Endodermal cell (in vitro differentiated cells): ENCODE results near the gene KIAA1614. TPM values are rescaled to one million over a fixed set of nuclear protein-coding genes. Genes with fewer than 3 reads are reported as not detected.

Source experiments
- DNase-seq: peaks from one replicate; pipeline ENCODE4 v3.0.0-alpha.2; 2017
- H3K27ac ChIP-seq: 2 replicates; pipeline ENCODE4 v1.5.1; 2013; ENCODE audit warnings: mild to moderate bottlenecking, low read depth, low read length, moderate library complexity
- H3K27me3 ChIP-seq: 2 replicates; pipeline ENCODE4 v1.6.1; 2013; ENCODE audit warnings: mild to moderate bottlenecking, low read length, moderate library complexity; ENCODE audit not compliant: insufficient read depth, control insufficient read depth, poor library complexity, severe bottlenecking
- H3K36me3 ChIP-seq: 2 replicates; pipeline ENCODE4 v1.7.0; 2013; ENCODE audit warnings: mild to moderate bottlenecking, low read length, moderate library complexity; ENCODE audit not compliant: control insufficient read depth, insufficient read depth
- H3K4me1 ChIP-seq: one replicate; pipeline ENCODE4 v1.7.0; 2013; ENCODE audit warnings: low read length; ENCODE audit not compliant: control insufficient read depth, insufficient read depth
- H3K4me3 ChIP-seq: 2 replicates; pipeline ENCODE4 v1.5.1; 2013; ENCODE audit warnings: mild to moderate bottlenecking, low read length, moderate library complexity
- H3K9ac ChIP-seq: 2 replicates; pipeline ENCODE4 v1.6.1; 2013; ENCODE audit warnings: mild to moderate bottlenecking, low read length, moderate library complexity; ENCODE audit not compliant: poor library complexity, severe bottlenecking; ENCODE audit errors: extremely low read depth
- H3K9me3 ChIP-seq: 2 replicates; pipeline ENCODE4 v1.6.1; 2013; ENCODE audit warnings: mild to moderate bottlenecking, low read length, moderate library complexity; ENCODE audit not compliant: control insufficient read depth
- H3K27ac Mint-ChIP-seq: 2 replicates; pipeline ENCODE4 v1.8.0; 2020; ENCODE audit warnings: mixed read lengths
- H3K27me3 Mint-ChIP-seq: 2 replicates; pipeline ENCODE4 v1.8.0; 2021; ENCODE audit warnings: mild to moderate bottlenecking, mixed read lengths; ENCODE audit not compliant: insufficient read depth
- H3K36me3 Mint-ChIP-seq: 2 replicates; pipeline ENCODE4 v1.8.0; 2020; ENCODE audit warnings: low read depth, mixed read lengths
- H3K4me1 Mint-ChIP-seq: 2 replicates; pipeline ENCODE4 v1.8.0; 2020; ENCODE audit warnings: mixed read lengths
- H3K4me3 Mint-ChIP-seq: 2 replicates; pipeline ENCODE4 v1.8.0; 2020; ENCODE audit warnings: mild to moderate bottlenecking, moderate library complexity, mixed read lengths
- H3K9me3 Mint-ChIP-seq: 2 replicates; pipeline ENCODE4 v1.8.0; 2020; ENCODE audit warnings: mild to moderate bottlenecking, mixed read lengths
- WGBS, 2 experiments: methylation state at CpG; one replicate each; pipeline versions ENCODE4 v1.1.5 to v1.1.7; 2013; ENCODE audit warnings: missing lambda C conversion rate in 2 of 2, mixed read lengths in 1 of 2; ENCODE audit not compliant: insufficient coverage in 1 of 2, insufficient read length in 1 of 2; 5-methylcytosine and 5-hydroxymethylcytosine counted together
- total RNA-seq, 2 donors: library from RNA; stranded (reverse); fragmentation: NEBNext Ultra II Directional in 1 of 2; extraction: Animal tissue kit (Norgen Biotek cat#: 25700) in 1 of 2; gene quantifications; 2 replicates in 1 of 2; 3 replicates in 1 of 2; pipeline ENCODE4 v1.2.1, GENCODE V29; 2021
- TF ChIP-seq, protein P1 (sequence below): fragments of 200-600 bp; sonication (generic); conservative IDR thresholded peaks from 2 replicates; pipeline ENCODE4 v1.5.0; 2021; ENCODE audit warnings: antibody characterized with exemption, mild to moderate bottlenecking

Gene KIAA1614
- total RNA-seq, 2 donors from 2014 or later, result 3.3 to 5.8 TPM

DNA sequence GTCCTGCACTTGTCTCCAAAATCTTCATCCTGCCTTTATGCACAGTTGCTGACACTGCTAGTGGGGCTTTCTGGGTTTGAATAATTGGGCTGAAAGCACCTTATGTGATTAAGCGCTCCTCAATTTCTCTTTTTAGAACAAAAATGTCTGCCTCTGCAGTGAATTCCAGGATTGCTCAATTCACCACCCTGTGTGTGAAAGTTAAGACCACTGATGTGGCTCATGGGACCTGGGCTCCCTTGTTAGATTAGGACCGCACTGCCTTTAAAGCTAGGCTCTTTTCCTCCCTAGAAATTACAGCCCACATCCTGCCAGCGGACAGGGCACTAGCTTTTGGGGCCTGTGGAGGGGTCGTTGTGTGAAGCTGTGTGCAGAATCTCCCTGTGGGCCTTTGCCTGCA is 18.8 kb downstream of the KIAA1614 start:
- WGBS, 2 experiments, result 88 to 95% methylated on average over 2 to 4 of the region's 4 CpGs
- H3K27ac Mint-ChIP-seq, result no peak overlapping the region
- H3K27me3 Mint-ChIP-seq, result no peaks in the 10 kb centered on the region
- H3K4me3 ChIP-seq, result no peak overlapping the region
- H3K9me3 Mint-ChIP-seq, result no peaks in the 10 kb centered on the region
- no peak overlapping the region for H3K9ac ChIP-seq
- no peaks in the 10 kb centered on the region for H3K36me3 ChIP-seq
- H3K36me3 Mint-ChIP-seq, result peaks cover under 1% of the 10 kb centered on the region
- peaks cover 17% of the 10 kb centered on the region for H3K4me1 ChIP-seq
- no peak overlapping the region for H3K4me3 Mint-ChIP-seq
- peak overlapping the region; percentile 86 for H3K27ac ChIP-seq
- no peaks in the 10 kb centered on the region for H3K27me3 ChIP-seq
- H3K4me1 Mint-ChIP-seq, result peaks cover 28% of the 10 kb centered on the region
- no peaks in the 10 kb centered on the region for H3K9me3 ChIP-seq
- TF ChIP-seq, protein P1, sequence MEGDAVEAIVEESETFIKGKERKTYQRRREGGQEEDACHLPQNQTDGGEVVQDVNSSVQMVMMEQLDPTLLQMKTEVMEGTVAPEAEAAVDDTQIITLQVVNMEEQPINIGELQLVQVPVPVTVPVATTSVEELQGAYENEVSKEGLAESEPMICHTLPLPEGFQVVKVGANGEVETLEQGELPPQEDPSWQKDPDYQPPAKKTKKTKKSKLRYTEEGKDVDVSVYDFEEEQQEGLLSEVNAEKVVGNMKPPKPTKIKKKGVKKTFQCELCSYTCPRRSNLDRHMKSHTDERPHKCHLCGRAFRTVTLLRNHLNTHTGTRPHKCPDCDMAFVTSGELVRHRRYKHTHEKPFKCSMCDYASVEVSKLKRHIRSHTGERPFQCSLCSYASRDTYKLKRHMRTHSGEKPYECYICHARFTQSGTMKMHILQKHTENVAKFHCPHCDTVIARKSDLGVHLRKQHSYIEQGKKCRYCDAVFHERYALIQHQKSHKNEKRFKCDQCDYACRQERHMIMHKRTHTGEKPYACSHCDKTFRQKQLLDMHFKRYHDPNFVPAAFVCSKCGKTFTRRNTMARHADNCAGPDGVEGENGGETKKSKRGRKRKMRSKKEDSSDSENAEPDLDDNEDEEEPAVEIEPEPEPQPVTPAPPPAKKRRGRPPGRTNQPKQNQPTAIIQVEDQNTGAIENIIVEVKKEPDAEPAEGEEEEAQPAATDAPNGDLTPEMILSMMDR, result no peak
- DNase-seq, result no peak

DNA sequence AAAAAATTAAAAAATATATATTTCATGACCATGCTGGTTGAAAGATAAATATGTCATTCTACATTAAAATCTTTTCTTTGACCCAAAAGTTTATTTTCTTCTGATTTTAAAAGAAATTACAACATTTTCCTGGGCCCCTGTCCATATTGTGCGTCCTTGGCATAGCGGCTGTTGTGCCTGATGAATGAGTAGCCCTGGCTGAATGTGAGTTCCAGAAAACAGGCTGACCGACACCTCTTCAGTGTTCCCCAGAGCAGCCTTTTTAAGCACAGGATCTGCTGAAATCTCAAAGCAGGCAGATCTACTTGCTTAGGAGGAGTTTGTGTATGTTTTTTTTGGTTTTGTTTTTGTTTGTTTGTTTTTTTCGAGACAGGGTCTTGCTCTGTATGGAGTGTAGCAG is 19.7 kb downstream of the KIAA1614 start:
- Mint-ChIP-seq H3K9me3 (no peaks in the 10 kb centered on the region), H3K36me3 (peaks cover 2% of the 10 kb centered on the region), H3K4me3 (no peak overlapping the region), H3K4me1 (peaks cover 19% of the 10 kb centered on the region), H3K27ac (no peak overlapping the region), H3K27me3 (no peaks in the 10 kb centered on the region)
- no peak overlapping the region for H3K4me3 ChIP-seq
- 94 to 97% methylated on average over 3 of the region's 4 CpGs for WGBS, 2 experiments
- no peak overlapping the region for H3K27ac ChIP-seq
- peaks cover 12% of the 10 kb centered on the region for H3K4me1 ChIP-seq
- H3K9me3 ChIP-seq, result no peaks in the 10 kb centered on the region
- DNase-seq, result no peak
- H3K9ac ChIP-seq, result no peak overlapping the region
- TF ChIP-seq, protein P1, result no peak
- no peaks in the 10 kb centered on the region for H3K27me3 ChIP-seq
- H3K36me3 ChIP-seq, result no peaks in the 10 kb centered on the region

DNA sequence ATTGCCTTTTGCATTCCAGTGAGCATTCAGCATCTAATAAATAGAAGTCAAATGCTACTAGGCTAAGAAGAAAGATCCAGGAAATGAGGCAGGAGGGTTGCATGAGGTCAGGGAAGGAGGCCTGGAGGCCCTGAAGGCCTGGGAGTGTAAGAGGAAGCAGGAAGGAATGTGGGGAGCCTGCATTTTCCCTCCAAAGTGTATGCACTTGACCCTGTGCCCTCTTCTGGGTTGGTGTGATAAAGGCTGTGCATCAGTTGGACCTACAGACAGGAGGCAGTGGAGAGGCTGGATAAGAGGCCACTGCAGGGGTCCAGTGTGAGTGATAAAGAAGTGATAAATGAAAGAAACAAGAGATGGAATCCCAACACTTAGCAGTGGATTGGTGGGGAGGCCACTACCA is 20.4 kb downstream of the KIAA1614 start:
- Mint-ChIP-seq H3K4me1 (peaks cover 13% of the 10 kb centered on the region), H3K4me3 (no peak overlapping the region), H3K9me3 (no peaks in the 10 kb centered on the region), H3K27ac (no peak overlapping the region), H3K27me3 (no peaks in the 10 kb centered on the region), H3K36me3 (peaks cover 2% of the 10 kb centered on the region)
- H3K9ac ChIP-seq, result no peak overlapping the region
- H3K27ac ChIP-seq, result no peak overlapping the region
- peak; percentile 75 for DNase-seq
- no peak overlapping the region for H3K4me3 ChIP-seq
- H3K4me1 ChIP-seq, result peaks cover 5% of the 10 kb centered on the region
- H3K9me3 ChIP-seq, result no peaks in the 10 kb centered on the region
- H3K36me3 ChIP-seq, result no peaks in the 10 kb centered on the region
- H3K27me3 ChIP-seq, result no peaks in the 10 kb centered on the region
- TF ChIP-seq, protein P1, result peak; percentile 69
